Astrocyte (in vitro differentiated cells and primary cell): ENCODE measurements around the gene ORAI2. TPM values are rescaled to one million over a fixed set of nuclear protein-coding genes. Genes with fewer than 3 reads are reported as not detected.

Experiments
- DNase-seq: peaks from one replicate; pipeline ENCODE4 v3.0.0-alpha.2; 2010; ENCODE audit warnings: low read depth
- FAIRE-seq: peaks from 2 replicates; lab custom pipeline; 2011; peaks lifted over from hg19 to GRCh38; lab: Jason Lieb, UNC
- H2AFZ ChIP-seq: 2 replicates; pipeline ENCODE4 v1.6.0; 2012; ENCODE audit warnings: low read depth, low read length, inconsistent platforms
- H3K27ac ChIP-seq: 2 replicates; pipeline ENCODE4 v1.5.1; 2011; ENCODE audit warnings: low read depth, low read length, inconsistent platforms
- H3K27me3 ChIP-seq: 2 replicates; pipeline ENCODE4 v1.6.0; 2011; ENCODE audit warnings: low read length, inconsistent platforms; ENCODE audit not compliant: insufficient read depth
- H3K36me3 ChIP-seq: 2 replicates; pipeline ENCODE4 v1.5.1; 2011; ENCODE audit warnings: low read length, inconsistent platforms; ENCODE audit not compliant: insufficient read depth
- H3K4me1 ChIP-seq: 2 replicates; pipeline ENCODE4 v1.5.1; 2011; ENCODE audit warnings: low read length, inconsistent platforms; ENCODE audit not compliant: insufficient read depth
- H3K4me2 ChIP-seq: 2 replicates; pipeline ENCODE4 v1.6.0; 2012; ENCODE audit warnings: low read length, inconsistent platforms
- H3K4me3 ChIP-seq: 2 replicates; pipeline ENCODE4 v1.5.1; 2011; ENCODE audit warnings: low read depth, mild to moderate bottlenecking, low read length, inconsistent platforms; ENCODE audit not compliant: insufficient read depth
- H3K79me2 ChIP-seq: 2 replicates; pipeline ENCODE4 v1.6.0; 2012; ENCODE audit warnings: mild to moderate bottlenecking, low read length, inconsistent platforms; ENCODE audit not compliant: insufficient read depth
- H3K9ac ChIP-seq: 2 replicates; pipeline ENCODE4 v1.6.0; 2012; ENCODE audit warnings: mild to moderate bottlenecking, low read length, inconsistent platforms
- H3K9me3 ChIP-seq: 2 replicates; pipeline ENCODE4 v1.5.1; 2012; ENCODE audit warnings: low read depth, mild to moderate bottlenecking, low read length, inconsistent platforms; ENCODE audit not compliant: insufficient read depth
- H4K20me1 ChIP-seq: 2 replicates; pipeline ENCODE4 v1.6.0; 2012; ENCODE audit warnings: low read length, inconsistent platforms; ENCODE audit not compliant: insufficient read depth
- H3K27ac Mint-ChIP-seq: one replicate; pipeline ENCODE4 v1.8.0; 2021; ENCODE audit warnings: mild to moderate bottlenecking, mixed read lengths; ENCODE audit not compliant: unreplicated experiment
- H3K27me3 Mint-ChIP-seq: one replicate; pipeline ENCODE4 v1.8.0; 2021; ENCODE audit warnings: low read depth, mixed read lengths; ENCODE audit not compliant: unreplicated experiment
- H3K36me3 Mint-ChIP-seq: one replicate; pipeline ENCODE4 v1.8.0; 2021; ENCODE audit warnings: low read depth, mixed read lengths; ENCODE audit not compliant: unreplicated experiment
- H3K4me1 Mint-ChIP-seq: one replicate; pipeline ENCODE4 v1.8.0; 2021; ENCODE audit warnings: low read depth, mixed read lengths; ENCODE audit not compliant: unreplicated experiment
- H3K4me3 Mint-ChIP-seq: one replicate; pipeline ENCODE4 v1.8.0; 2021; ENCODE audit warnings: mild to moderate bottlenecking, moderate library complexity, mixed read lengths; ENCODE audit not compliant: unreplicated experiment
- H3K9me3 Mint-ChIP-seq: one replicate; pipeline ENCODE4 v1.8.0; 2021; ENCODE audit warnings: mild to moderate bottlenecking, mixed read lengths; ENCODE audit not compliant: unreplicated experiment
- CTCF ChIP-seq: IDR thresholded peaks from 2 replicates; pipeline ENCODE4 v1.5.1; 2011; ENCODE audit warnings: low read depth, mild to moderate bottlenecking, inconsistent platforms, low read length, moderate library complexity; ENCODE audit not compliant: insufficient read depth
- EZH2 ChIP-seq: IDR thresholded peaks from 2 replicates; pipeline ENCODE4 v1.6.1; 2012; ENCODE audit warnings: mild to moderate bottlenecking, low read length, inconsistent platforms; ENCODE audit not compliant: insufficient read depth
- total RNA-seq: library from RNA; stranded (reverse); gene quantifications from 2 replicates; pipeline ENCODE4 v1.2.1, GENCODE V29; 2021

ORAI2 gene
- total RNA-seq, 1 donor from 2014 or later, result 64.4 TPM

DNA sequence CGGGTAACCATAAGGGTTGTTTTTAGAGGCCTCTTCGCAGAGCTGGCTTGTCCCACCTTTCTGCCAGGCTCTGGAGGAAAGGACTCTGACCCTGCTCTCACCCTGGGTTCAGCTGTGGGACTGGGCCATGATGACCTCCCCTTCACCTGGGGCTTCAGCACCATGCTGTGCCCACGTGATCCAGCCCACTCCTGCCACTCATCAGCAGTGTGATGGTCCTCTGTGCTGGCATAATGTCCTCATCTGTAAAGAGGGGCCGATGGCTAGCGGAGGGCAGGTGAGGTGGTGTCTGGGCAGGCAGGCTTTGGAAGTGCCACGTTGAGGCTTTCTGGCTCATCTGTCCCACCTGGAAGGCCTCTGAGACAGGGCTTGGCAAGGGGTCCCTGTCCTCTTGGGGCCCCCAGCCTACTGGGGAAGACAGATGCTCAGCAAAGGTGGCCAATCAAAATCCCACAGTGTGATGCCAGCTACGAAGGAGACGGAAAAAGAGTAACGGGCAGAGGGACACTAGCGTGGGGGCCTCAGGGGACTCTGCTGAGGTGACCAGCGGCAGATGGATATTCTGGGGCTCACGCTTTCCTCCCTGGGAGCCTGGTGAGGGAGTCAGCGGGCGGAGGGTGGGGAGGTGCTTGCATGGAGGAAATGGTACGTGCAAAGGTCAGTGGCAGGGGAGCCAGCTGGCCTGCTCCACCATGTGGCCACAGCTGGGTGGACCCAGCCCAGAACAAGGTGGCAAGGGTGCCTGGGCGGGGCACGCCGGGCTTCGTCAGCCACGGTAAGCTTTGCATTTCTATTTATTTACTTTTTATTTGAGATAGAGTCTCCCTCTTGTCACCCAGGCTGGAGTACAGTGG lies 36.8 kb downstream of the ORAI2 start:
- no peak for FAIRE-seq
- H3K36me3 ChIP-seq, result peaks cover 3% of the 10 kb centered on the region

GRCh38 chr7:102471791-102472125 lies 38.4 kb downstream of the ORAI2 start:
- Histone ChIP-seq H3K4me1 (peaks cover 2% of the 10 kb centered on the region), H3K9me3 (no peaks in the 10 kb centered on the region), H4K20me1 (peaks cover 18% of the 10 kb centered on the region), H3K79me2 (no peaks in the 10 kb centered on the region), H3K27ac (no peak overlapping the region), H3K9ac (no peak overlapping the region), H2AFZ (no peak overlapping the region), H3K36me3 (peaks cover 3% of the 10 kb centered on the region), H3K4me3 (no peak overlapping the region), H3K4me2 (no peak overlapping the region), H3K27me3 (no peaks in the 10 kb centered on the region)
- no peaks in the 10 kb centered on the region for H3K27me3 Mint-ChIP-seq
- H3K9me3 Mint-ChIP-seq, result no peaks in the 10 kb centered on the region
- H3K36me3 Mint-ChIP-seq, result peaks cover 4% of the 10 kb centered on the region
- FAIRE-seq (no peak), DNase-seq (no peak)
- H3K4me3 Mint-ChIP-seq, result no peak overlapping the region
- H3K4me1 Mint-ChIP-seq, result no peaks in the 10 kb centered on the region
- no peak overlapping the region for H3K27ac Mint-ChIP-seq
- no peak for TF ChIP-seq EZH2
- TF ChIP-seq CTCF, result no peak

More for the DNA sequence above, 36.8 kb downstream of the ORAI2 start:
- Histone ChIP-seq H3K27me3 (no peaks in the 10 kb centered on the region), H3K79me2 (peaks cover 9% of the 10 kb centered on the region), H2AFZ (no peak overlapping the region), H3K9me3 (no peaks in the 10 kb centered on the region), H4K20me1 (peaks cover 27% of the 10 kb centered on the region), H3K4me1 (peaks cover 12% of the 10 kb centered on the region), H3K4me2 (no peak overlapping the region), H3K4me3 (no peak overlapping the region), H3K27ac (no peak overlapping the region), H3K9ac (no peak overlapping the region)
- TF ChIP-seq EZH2 (no peak), CTCF (no peak)
- H3K4me3 Mint-ChIP-seq, result no peak overlapping the region
- no peak for DNase-seq
- no peak overlapping the region for H3K27ac Mint-ChIP-seq
- peaks cover 4% of the 10 kb centered on the region for H3K36me3 Mint-ChIP-seq
- H3K4me1 Mint-ChIP-seq, result no peaks in the 10 kb centered on the region
- H3K27me3 Mint-ChIP-seq, result no peaks in the 10 kb centered on the region
- H3K9me3 Mint-ChIP-seq, result no peaks in the 10 kb centered on the region
